Cardiac septum (tissue), 1 donor: ENCODE measurements around the gene SLC37A2. TPM values are rescaled to one million over a fixed set of nuclear protein-coding genes. Genes with fewer than 3 reads are reported as not detected.
"Not testable (repeated sequence)": the region's sequence is repeated elsewhere in the genome, so short reads cannot be mapped to it uniquely, and the experiment has no call there.

Experiments used
- DNase-seq: peaks from one replicate; pipeline ENCODE4 v3.0.0-alpha.2; 2020; ENCODE audit warnings: low spot score
- intact Hi-C: fragments of 100-400 bp; cut with DNase I; formaldehyde crosslinking; loops from one replicate; pipeline ENCODE4 v1.14.0; 2022
- total RNA-seq: library from RNA; stranded (reverse); fragmentation: NEBNext Ultra II Directional; extraction: Animal tissue kit (Norgen Biotek cat#: 25700); gene quantifications from one replicate; pipeline ENCODE4 v1.2.1, GENCODE V29; 2021
- donor health status: DM: no; HTN: no; CAD: no.

The SLC37A2 gene
- total RNA-seq, 1 donor from 2014 or later, result 1.2 TPM

- intact Hi-C loops, result no loop called here
- DNase-seq, result no peak
Measured at GRCh38 chr11:125082040-125082439, 18.9 kb downstream of the SLC37A2 start.

GRCh38 chr11:125082611-125083311, 19.7 kb downstream of the SLC37A2 start:
- intact Hi-C loops, result no loop called here
- no peak for DNase-seq

GRCh38 chr11:125083312-125084056, 20.4 kb downstream of the SLC37A2 start:
- intact Hi-C loops, result no loop called here
- no peak for DNase-seq

- DNase-seq, result no peak
- intact Hi-C loops, result no loop called here
Measured at GRCh38 chr11:125084057-125084416, 20.9 kb downstream of the SLC37A2 start.

GRCh38 chr11:125084761-125085231, 21.7 kb downstream of the SLC37A2 start:
- intact Hi-C loops, result no loop called here
- DNase-seq, result no peak

GRCh38 chr11:125085301-125086081, 22.4 kb downstream of the SLC37A2 start:
- DNase-seq, result no peak
- intact Hi-C loops, result no loop called here

GRCh38 chr11:125086633-125087296, 23.7 kb downstream of the SLC37A2 start:
- intact Hi-C loops, result no loop called here
- DNase-seq, result peak; percentile 71

- DNase-seq, result no peak
- intact Hi-C loops, result no loop called here
Measured at GRCh38 chr11:125088123-125088522, 25.0 kb downstream of the SLC37A2 start.

- DNase-seq, result peak; percentile 51
- intact Hi-C loops, result no loop called here
Measured at GRCh38 chr11:125088576-125089455, 25.7 kb downstream of the SLC37A2 start.

GRCh38 chr11:125089481-125089880, 26.4 kb downstream of the SLC37A2 start:
- peak; percentile 49 for DNase-seq
- intact Hi-C loops, result not testable (repeated sequence)

GRCh38 chr11:125090151-125090550, 27.0 kb downstream of the SLC37A2 start:
- intact Hi-C loops, result loop anchor here (2.0 to 5.0 kb wide), 4 partner anchors 52 to 343 kb away; no protein-coding TSS in a partner anchor

GRCh38 chr11:125090816-125091215, 27.7 kb downstream of the SLC37A2 start:
- intact Hi-C loops, result loop anchor here (2.0 to 5.0 kb wide), 4 partner anchors 51 to 342 kb away; no protein-coding TSS in a partner anchor
- peak; percentile 54 for DNase-seq

More at GRCh38 chr11:125090151-125090550, 27.0 kb downstream of the SLC37A2 start:
- not testable (repeated sequence) for DNase-seq

GRCh38 chr11:125091247-125091876, 28.3 kb downstream of the SLC37A2 start:
- intact Hi-C loops, result loop anchor here (2.0 to 5.0 kb wide), 4 partner anchors 51 to 341 kb away; no protein-coding TSS in a partner anchor
- no peak for DNase-seq

- intact Hi-C loops, result loop anchor here (2.0 to 5.0 kb wide), 4 partner anchors 50 to 341 kb away; no protein-coding TSS in a partner anchor
- DNase-seq, result peak; percentile 55
Measured at GRCh38 chr11:125091877-125092664, 29.0 kb downstream of the SLC37A2 start.

- intact Hi-C loops, result loop anchor here (5.0 kb wide), 2 partner anchors 50 to 315 kb away; no protein-coding TSS in a partner anchor
- no peak for DNase-seq
Measured at GRCh38 chr11:125092669-125093068, 29.6 kb downstream of the SLC37A2 start.

GRCh38 chr11:125093502-125093901, 30.4 kb downstream of the SLC37A2 start:
- DNase-seq, result no peak
- intact Hi-C loops, result loop anchor here (5.0 kb wide), 2 partner anchors 49 to 314 kb away; no protein-coding TSS in a partner anchor

GRCh38 chr11:125094731-125095130, 31.6 kb downstream of the SLC37A2 start:
- intact Hi-C loops, result loop anchor here (5.0 kb wide), 2 partner anchors 48 to 313 kb away; no protein-coding TSS in a partner anchor

More at GRCh38 chr11:125094731-125095130, 31.6 kb downstream of the SLC37A2 start:
- DNase-seq, result no peak
